Posterior cingulate gyrus (tissue), 11 donors: ENCODE results near the gene RAB3GAP2.
"Not testable (repeated sequence)": the region's sequence is repeated elsewhere in the genome, so short reads cannot be mapped to it uniquely, and the experiment has no call there.

Source experiments
- DNase-seq, 10 donors: peaks; one replicate each; pipeline versions ENCODE4 v3.0.0 to v3.0.0-alpha.2; 2020 to 2021; ENCODE audit warnings: mixed read lengths in 3 of 10
- intact Hi-C: fragments of 100-400 bp; cut with DNase I; formaldehyde crosslinking; loops from one replicate; pipeline ENCODE4 v1.15.1; 2023

The RAB3GAP2 gene

GRCh38 chr1:220291580-220291979 is 19.3 kb upstream of the RAB3GAP2 start:
- intact Hi-C loops: no loop called here

GRCh38 chr1:220290140-220290761 is 18.0 kb upstream of the RAB3GAP2 start:
- intact Hi-C loops: no loop called here
- no peak for DNase-seq

More at GRCh38 chr1:220291580-220291979, 19.3 kb upstream of the RAB3GAP2 start:
- no peak for DNase-seq

- intact Hi-C loops: no loop called here
Observed at GRCh38 chr1:220287129-220287528, 14.9 kb upstream of the RAB3GAP2 start.

GRCh38 chr1:220283625-220284024 is 11.4 kb upstream of the RAB3GAP2 start:
- intact Hi-C loops: no loop called here
- no peak for DNase-seq

More at GRCh38 chr1:220287129-220287528, 14.9 kb upstream of the RAB3GAP2 start:
- DNase-seq: no peak

- no peak for DNase-seq
- intact Hi-C loops: no loop called here
Observed at GRCh38 chr1:220281159-220281574, 8.9 kb upstream of the RAB3GAP2 start.

- no peak for DNase-seq
- intact Hi-C loops: no loop called here
Observed at GRCh38 chr1:220280249-220280648, 8.0 kb upstream of the RAB3GAP2 start.

- intact Hi-C loops: no loop called here
- DNase-seq: no peak
Observed at GRCh38 chr1:220278991-220279390, 6.7 kb upstream of the RAB3GAP2 start.

- intact Hi-C loops: no loop called here
- no peak for DNase-seq
Observed at GRCh38 chr1:220275430-220275829, 3.2 kb upstream of the RAB3GAP2 start.

- intact Hi-C loops: loop anchor here (5.0 kb wide), 2 partner anchors 182 to 1102 kb away; partner anchors contain the start of genes IARS2 and LYPLAL1
- DNase-seq: no peak
Observed at GRCh38 chr1:220274251-220274855, 2.1 kb upstream of the RAB3GAP2 start.

- intact Hi-C loops: loop anchor here (5.0 kb wide), 2 partner anchors 180 to 1100 kb away; partner anchors contain the start of genes IARS2 and LYPLAL1
- no peak for DNase-seq
Observed at GRCh38 chr1:220272841-220273090, 513 bp upstream of the RAB3GAP2 start.

- intact Hi-C loops: loop anchor here (5.0 kb wide), 2 partner anchors 179 to 1099 kb away; partner anchors contain the start of genes IARS2 and LYPLAL1
- no peak for DNase-seq
Observed at GRCh38 chr1:220271706-220272046, 577 bp downstream of the RAB3GAP2 start.

GRCh38 chr1:220269036-220269435 is 3.2 kb downstream of the RAB3GAP2 start:
- intact Hi-C loops: no loop called here
- DNase-seq: no peak

- intact Hi-C loops: no loop called here
- DNase-seq: no peak
Observed at GRCh38 chr1:220267630-220268029, 4.6 kb downstream of the RAB3GAP2 start.

- DNase-seq, intact Hi-C loops: not testable (repeated sequence)
Observed at GRCh38 chr1:220260228-220260627, 12.0 kb downstream of the RAB3GAP2 start.

GRCh38 chr1:220259756-220260155 is 12.5 kb downstream of the RAB3GAP2 start:
- DNase-seq, intact Hi-C loops: not testable (repeated sequence)

GRCh38 chr1:220256194-220256593 is 16.1 kb downstream of the RAB3GAP2 start:
- DNase-seq, intact Hi-C loops: not testable (repeated sequence)

GRCh38 chr1:220255204-220255603 is 17.0 kb downstream of the RAB3GAP2 start:
- no peak for DNase-seq
- intact Hi-C loops: no loop called here

- intact Hi-C loops, DNase-seq: not testable (repeated sequence)
Observed at GRCh38 chr1:220253290-220253689, 19.0 kb downstream of the RAB3GAP2 start.

- intact Hi-C loops: no loop called here
- no peak for DNase-seq
Observed at GRCh38 chr1:220251272-220251671, 21.0 kb downstream of the RAB3GAP2 start.

- intact Hi-C loops: no loop called here
- no peak for DNase-seq
Observed at GRCh38 chr1:220250681-220251080, 21.6 kb downstream of the RAB3GAP2 start.

- intact Hi-C loops: no loop called here
- no peak for DNase-seq
Observed at GRCh38 chr1:220249522-220249921, 22.7 kb downstream of the RAB3GAP2 start.

- DNase-seq, intact Hi-C loops: not testable (repeated sequence)
Observed at GRCh38 chr1:220248715-220249265, 23.5 kb downstream of the RAB3GAP2 start.
